Activated CD8-positive, alpha-beta memory T cell treated with anti-CD3 and anti-CD28 coated beads for 4 hours (primary cell): ENCODE results near the gene PTGER3.
"Not testable (repeated sequence)": the region's sequence is repeated elsewhere in the genome, so short reads cannot be mapped to it uniquely, and the experiment has no call there.

ENCODE experiments used
- DNase-seq, 2 donors: peaks; one replicate each; pipeline ENCODE4 v3.0.0-alpha.2; 2020; ENCODE audit warnings: low read depth in 2 of 2

The PTGER3 gene

DNA sequence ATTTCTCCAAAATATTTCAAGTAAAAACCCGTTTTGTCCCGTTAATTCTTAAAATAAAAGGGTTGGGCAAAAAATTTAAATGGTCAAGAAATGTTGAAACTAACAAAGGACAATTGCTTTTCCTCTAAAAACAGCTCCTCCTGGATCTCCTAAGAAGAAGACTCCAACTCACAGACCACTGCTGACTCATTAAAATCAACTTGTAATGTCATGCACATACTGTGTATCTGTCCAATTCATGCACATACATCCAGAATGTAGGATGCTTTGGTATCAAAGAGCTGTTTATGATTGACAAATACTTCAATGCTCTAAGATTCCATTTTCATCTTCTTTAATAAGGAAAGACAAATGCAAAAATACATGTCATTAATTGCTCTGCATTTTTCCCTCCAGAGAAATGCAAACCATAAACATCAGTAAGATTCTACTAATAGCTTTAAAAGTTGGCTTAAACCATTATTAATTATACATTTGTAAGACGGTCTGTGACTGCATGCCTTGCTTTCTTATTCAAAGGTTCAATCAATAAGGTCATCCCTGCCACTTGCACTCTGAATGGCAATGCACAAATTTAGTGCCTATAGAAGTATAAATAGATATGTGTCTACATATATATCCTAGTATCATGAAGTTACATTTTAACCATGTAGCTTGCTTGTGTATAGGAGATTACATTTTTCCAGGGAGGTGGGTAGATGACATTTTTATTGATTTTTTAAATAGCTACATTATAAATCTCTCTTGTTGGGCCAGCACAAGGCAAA is 44.7 kb downstream of the PTGER3 start:
- no peak for DNase-seq

DNA sequence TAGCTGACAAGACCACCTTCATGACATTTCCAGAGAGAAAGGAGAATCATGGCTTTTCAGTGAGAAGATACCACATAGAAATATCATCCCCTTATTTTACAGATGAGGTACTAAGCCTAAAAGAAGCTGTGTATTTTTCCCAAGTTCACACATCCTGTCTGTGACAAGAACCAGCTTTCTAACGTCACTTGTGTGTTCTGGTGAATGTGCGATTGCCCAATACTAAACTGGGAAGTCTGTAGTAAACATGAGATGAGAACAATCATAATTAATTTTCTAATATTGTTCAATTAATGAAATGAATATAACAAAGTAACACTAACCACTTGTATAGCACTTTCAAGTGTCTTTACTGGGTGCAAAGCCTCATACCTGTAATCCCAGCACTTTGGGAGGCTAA is 46.0 kb downstream of the PTGER3 start:
- DNase-seq: no peak

DNA sequence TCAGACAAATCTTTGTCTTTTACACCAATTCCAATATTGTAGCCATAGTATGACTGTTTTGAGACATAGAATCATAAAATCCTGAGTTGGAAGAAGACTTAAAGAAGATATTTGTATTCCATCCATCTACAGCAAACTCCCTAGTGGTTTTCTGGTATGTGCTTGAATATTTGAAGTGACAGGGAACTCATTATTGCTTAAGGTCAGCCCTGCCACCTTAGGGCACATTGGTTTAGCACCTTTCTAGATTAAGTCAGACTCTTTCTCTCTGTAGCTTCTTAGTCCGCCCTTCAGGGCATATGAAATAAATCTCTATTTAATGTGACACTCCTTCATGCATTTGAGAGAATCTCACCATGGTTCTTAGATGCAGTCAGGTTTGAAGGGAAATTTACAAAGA is 49.8 kb downstream of the PTGER3 start:
- no peak for DNase-seq

DNA sequence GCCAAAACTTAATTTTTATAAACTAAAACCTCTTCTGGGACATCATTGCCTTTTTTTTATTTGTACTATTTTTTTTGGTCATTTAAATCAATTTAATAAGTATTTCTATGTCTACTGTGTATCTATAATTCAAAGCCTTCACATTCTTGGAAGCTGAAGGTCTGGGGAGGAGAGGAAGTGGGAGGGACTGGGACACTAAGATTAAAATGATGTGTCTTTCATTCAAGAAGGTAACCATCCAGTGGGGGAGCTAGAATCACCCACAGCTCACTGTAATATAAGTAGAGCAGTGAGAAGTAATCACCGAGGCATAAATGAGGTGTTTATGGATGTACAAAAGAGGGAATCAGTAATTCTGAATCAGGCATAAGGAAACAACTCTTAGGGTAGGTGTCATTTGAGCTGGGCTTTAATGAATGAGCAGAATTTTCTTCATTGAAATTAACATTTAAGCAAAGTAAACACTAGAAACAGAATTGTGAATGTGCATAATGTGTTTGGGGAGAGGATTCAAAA is 52.8 kb downstream of the PTGER3 start:
- no peak for DNase-seq

DNA sequence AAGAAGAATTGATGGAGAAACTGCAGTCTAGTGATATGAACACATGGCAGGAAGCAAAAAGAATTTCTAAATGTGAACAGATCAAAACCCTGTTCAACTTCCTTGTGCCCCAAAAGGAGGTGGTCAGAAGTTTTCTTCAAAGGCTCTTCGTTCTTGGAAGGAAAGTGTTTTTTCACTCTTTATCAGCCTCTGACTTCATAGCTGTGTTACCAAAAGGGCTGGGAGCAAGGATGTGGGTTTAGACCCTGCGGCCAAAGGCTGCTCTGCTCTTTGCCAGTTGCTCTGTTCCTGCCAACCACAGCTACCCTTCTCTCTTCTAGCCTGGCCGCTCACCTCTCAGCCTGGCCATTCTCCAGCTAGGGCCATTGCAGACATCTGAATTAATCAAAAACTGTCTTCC is 53.8 kb downstream of the PTGER3 start:
- no peak for DNase-seq

DNA sequence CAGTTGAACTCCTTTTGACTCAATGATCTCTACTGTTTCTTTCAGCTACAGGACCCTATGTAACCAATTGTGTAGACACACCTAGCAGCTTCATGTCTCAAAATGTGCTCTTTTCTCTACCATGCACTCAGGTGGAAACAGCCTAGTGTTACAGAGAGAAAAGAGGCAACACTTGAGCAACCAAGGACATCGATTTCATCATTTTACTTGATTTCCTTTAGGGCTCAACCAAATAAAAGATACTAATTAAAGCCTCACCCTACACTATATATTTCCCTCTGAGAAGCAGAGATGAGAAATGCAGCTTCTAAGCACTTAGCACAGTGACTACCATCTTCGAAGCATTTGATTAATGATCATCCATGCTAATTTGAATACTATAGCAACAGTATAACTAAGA is 55.1 kb downstream of the PTGER3 start:
- DNase-seq: no peak

GRCh38 chr1:70990469-70991253 is 57.0 kb downstream of the PTGER3 start:
- DNase-seq: no peak

DNA sequence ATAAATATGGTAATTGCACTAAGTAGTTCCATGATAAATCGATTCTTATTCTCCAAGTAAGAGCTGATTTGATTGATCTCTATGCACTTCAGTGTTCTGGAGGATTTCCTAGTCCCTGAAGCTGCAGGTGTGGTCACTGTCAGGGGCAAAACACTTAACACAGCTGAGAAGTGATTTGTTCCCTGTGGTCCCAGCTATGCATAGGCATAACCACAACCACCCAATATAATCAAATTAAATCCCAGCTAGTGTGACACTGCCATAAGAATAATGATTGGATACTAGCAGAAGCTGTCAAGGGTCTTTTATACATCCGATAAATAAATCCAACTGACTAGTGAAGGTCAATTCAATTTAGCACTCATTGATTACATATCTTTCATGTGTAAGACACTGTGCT is 60.1 kb downstream of the PTGER3 start:
- no peak for DNase-seq

DNA sequence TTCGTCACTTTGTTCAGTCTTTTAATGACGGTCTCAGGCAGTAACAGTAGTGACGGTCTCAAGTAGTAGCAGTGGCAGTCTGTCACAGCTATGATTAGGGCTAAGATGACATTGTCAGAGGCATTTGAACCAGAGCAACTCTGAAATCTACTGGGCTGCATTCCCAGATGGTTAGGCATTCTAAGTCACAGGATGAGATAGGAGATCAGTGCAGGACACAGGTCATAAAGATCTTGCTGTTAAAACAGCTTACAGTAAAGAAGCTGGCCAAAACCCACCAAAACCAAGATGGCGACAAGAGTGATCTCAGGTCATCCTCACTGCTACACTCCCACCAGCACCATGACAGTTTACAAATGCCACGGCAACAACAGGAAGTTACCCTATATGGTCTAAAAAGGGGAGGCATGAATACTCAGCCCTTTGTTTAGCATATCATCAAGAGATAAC is 61.8 kb downstream of the PTGER3 start:
- DNase-seq: not testable (repeated sequence)

DNA sequence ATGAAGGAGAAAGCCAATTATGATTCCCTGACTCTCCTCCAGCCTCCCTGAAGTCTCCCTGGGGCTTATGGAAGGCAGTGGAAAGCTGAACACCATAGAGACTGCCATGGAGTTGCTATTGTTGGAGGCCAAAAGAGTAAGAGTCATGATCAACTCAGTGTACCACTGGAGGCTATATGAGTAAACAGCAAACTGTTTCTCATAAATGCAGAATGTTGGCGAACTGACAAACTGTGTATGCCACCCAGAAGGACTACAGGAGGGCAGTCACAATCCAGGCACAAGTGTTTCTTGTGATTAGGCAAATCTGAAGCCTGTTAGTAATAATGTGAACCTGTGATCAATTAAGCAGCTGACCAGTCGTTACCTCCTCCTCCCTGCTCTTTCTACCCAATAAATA is 62.3 kb downstream of the PTGER3 start:
- DNase-seq: not testable (repeated sequence)

GRCh38 chr1:70980361-70980760 is 67.3 kb downstream of the PTGER3 start:
- DNase-seq: no peak

DNA sequence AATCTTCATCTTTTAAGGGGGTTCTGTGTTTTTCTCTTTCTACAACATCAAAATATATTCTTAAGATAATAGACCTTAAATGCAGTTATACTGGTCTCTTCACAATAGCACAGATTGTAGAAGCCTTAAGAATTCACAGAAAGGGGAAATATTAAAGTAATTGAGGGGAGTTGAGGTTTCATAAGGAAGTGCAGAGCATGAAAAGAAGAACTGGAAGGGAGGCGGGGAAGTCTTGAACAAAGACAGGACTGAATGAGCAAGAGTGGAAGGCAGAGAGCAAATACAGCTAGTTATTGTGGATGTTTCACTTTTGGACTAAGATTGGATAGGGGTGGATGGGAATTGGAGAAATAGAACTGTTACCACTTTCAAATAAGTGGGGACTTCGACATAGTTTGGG is 67.7 kb downstream of the PTGER3 start:
- DNase-seq: no peak

GRCh38 chr1:70979313-70979712 is 68.3 kb downstream of the PTGER3 start:
- no peak for DNase-seq

- DNase-seq: no peak
Measured at GRCh38 chr1:70978623-70979022, 69.0 kb downstream of the PTGER3 start.

- DNase-seq: no peak
Measured at GRCh38 chr1:70977575-70977974, 70.0 kb downstream of the PTGER3 start.

GRCh38 chr1:70977041-70977440 is 70.6 kb downstream of the PTGER3 start:
- no peak for DNase-seq

GRCh38 chr1:70973754-70974153 is 73.9 kb downstream of the PTGER3 start:
- no peak for DNase-seq

DNA sequence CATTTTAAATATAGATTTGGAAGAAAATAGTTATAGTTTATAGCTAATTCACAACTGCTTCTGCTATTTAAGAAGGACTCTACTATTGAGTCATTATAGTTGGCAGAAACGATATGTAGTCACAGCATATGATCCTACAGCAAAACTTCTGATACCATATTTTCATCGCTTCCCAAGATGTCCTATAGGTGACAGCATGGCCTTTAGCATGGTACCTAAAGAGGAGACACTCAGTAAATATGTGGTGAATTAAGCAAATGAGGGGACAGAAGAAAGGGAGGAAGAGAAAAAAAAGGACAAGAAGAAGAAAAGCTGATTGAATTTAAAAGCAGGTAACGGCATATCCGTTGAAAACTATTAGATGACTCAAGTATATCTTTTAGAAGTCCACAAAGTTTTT is 77.2 kb downstream of the PTGER3 start:
- DNase-seq: no peak

GRCh38 chr1:70966018-70966638 is 81.5 kb downstream of the PTGER3 start:
- DNase-seq: no peak

- no peak for DNase-seq
Measured at GRCh38 chr1:70963374-70963773, 84.2 kb downstream of the PTGER3 start.

DNA sequence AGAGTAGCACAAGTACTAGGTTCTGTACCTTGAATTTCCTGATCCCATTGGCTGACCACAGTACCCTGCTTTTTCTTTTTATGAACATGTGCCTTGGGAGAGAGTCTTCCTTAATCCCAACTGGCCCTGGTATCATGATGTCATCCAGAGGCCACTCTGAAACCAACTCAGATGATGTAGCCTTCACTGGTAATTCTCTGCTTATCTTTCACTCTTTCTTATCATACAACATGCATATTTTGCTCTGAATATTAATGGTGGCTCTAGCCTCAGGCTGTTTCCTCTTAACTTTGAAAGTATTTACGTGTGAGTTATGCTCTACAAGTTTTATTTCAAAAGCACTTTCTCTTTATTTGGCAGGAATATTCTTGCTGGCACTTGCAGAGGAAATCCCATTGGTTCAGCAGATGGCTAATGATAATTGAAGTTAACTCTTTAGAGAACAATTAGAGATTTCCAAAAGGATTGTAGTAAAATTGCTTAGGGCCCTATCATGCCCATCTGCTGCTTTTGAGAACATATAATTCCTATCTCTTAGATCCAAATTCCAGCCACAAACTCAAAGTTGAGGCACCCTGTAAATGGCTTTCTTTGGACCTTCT is 86.1 kb downstream of the PTGER3 start:
- DNase-seq: no peak

- DNase-seq: no peak
Measured at GRCh38 chr1:70948396-70949017, 99.1 kb downstream of the PTGER3 start.
